GM12878 (cell line): ENCODE results near the gene BHLHE23. TPM values are rescaled to one million over a fixed set of nuclear protein-coding genes. Genes with fewer than 3 reads are reported as not detected.
A peak's percentile ranks its signal among the peaks of the same experiment; 100 is the strongest.

Experiments
- ATAC-seq: fragments of 200-7000 bp; cut with Tn5 transposase; 3 replicates; pipeline ENCODE4 v1.9.1; 2020; ENCODE audit warnings: mild to moderate bottlenecking, moderate library complexity
- BruUV-seq: library from RNA; stranded (reverse); fragments of 400-500 nt; replicated peaks from 2 replicates; lab custom pipeline; 2021; lab: Mats Ljungman, UMichigan
- CTCF ChIA-PET: fragments of 300-600 bp; sonication (Branson Sonifier 250); formaldehyde crosslinking; extraction: SDS; loops from one replicate; lab custom pipeline; 2021; ENCODE audit warnings: inconsistent platforms; lab: Yijun Ruan, JAX
- POLR2A ChIA-PET: fragments of 350-600 bp; formaldehyde crosslinking; extraction: SDS; loops from one replicate; lab custom pipeline; 2021; ENCODE audit warnings: inconsistent platforms; lab: Charles Lee
- RAD21 ChIA-PET: fragments of 300-600 bp; sonication (Branson Sonifier 250); formaldehyde crosslinking; loops from one replicate; lab custom pipeline; 2023; ENCODE audit warnings: antibody characterized with exemption; ENCODE audit not compliant: unreplicated experiment; lab: Charles Lee
- SMC1A ChIA-PET: fragments of 300-600 bp; sonication (Branson Sonifier 250); formaldehyde crosslinking; loops from one replicate; lab custom pipeline; 2023; ENCODE audit not compliant: unreplicated experiment, uncharacterized antibody; lab: Charles Lee
- DNase-seq: peaks from one replicate; pipeline ENCODE4 v3.0.0-alpha.2; 2011; ENCODE audit warnings: low read depth, low spot score
- FAIRE-seq: peaks from 3 replicates; lab custom pipeline; 2011; peaks lifted over from hg19 to GRCh38; lab: Jason Lieb, UNC
- H2AFZ ChIP-seq: 2 replicates; pipeline ENCODE4 v1.6.0; 2011; ENCODE audit warnings: low read depth, low read length, control low read depth; ENCODE audit not compliant: control insufficient read depth
- H3K27ac ChIP-seq: 2 replicates; pipeline ENCODE4 v1.5.1; 2011; ENCODE audit warnings: control low read depth; ENCODE audit not compliant: control insufficient read depth, insufficient read depth
- H3K27me3 ChIP-seq, 2 experiments: replicated peaks in 1 of 2; 2 replicates each; pipeline versions ENCODE4 v1.6.0 to v1.6.1; 2011; ENCODE audit warnings: low read length in 1 of 2; ENCODE audit not compliant: control insufficient read depth in 2 of 2, insufficient read depth in 2 of 2
- H3K36me3 ChIP-seq, 2 experiments: 2 replicates each; pipeline ENCODE4 v1.5.1; 2011; ENCODE audit warnings: low read length in 1 of 2; ENCODE audit not compliant: control insufficient read depth in 2 of 2, insufficient read depth in 2 of 2
- H3K4me1 ChIP-seq: 2 replicates; pipeline ENCODE4 v1.6.1; 2011; ENCODE audit warnings: mild to moderate bottlenecking, low read length, moderate library complexity, mixed read lengths; ENCODE audit not compliant: control insufficient read depth, insufficient read depth
- H3K4me2 ChIP-seq: 2 replicates; pipeline ENCODE4 v1.6.0; 2011; ENCODE audit warnings: control low read depth; ENCODE audit not compliant: control insufficient read depth, insufficient read depth
- H3K4me3 ChIP-seq: fragments of 200-600 bp; sonication (generic); 2 replicates; pipeline ENCODE4 v1.5.1; 2016
- H3K79me2 ChIP-seq: 2 replicates; pipeline ENCODE4 v1.6.0; 2011; ENCODE audit warnings: low read length; ENCODE audit not compliant: control insufficient read depth, insufficient read depth
- H3K9ac ChIP-seq: 2 replicates; pipeline ENCODE4 v1.8.0; 2011; ENCODE audit warnings: low read length, control low read depth, mixed read lengths; ENCODE audit not compliant: control insufficient read depth, insufficient read depth
- H3K9me3 ChIP-seq: replicated peaks from 3 replicates; pipeline ENCODE4 v1.5.1; 2011; ENCODE audit warnings: mild to moderate bottlenecking, low read length; ENCODE audit not compliant: control insufficient read depth, insufficient read depth
- H4K20me1 ChIP-seq: 2 replicates; pipeline ENCODE4 v1.6.0; 2011; ENCODE audit not compliant: control insufficient read depth, insufficient read depth
- CREB1 ChIP-seq: IDR thresholded peaks from 2 replicates; pipeline ENCODE4 v1.6.1; 2012; ENCODE audit warnings: low read depth, mild to moderate bottlenecking, inconsistent platforms
- GABPA ChIP-seq: IDR thresholded peaks from 2 replicates; pipeline ENCODE4 v1.6.1; 2014; ENCODE audit warnings: antibody characterized with exemption, low read depth, mild to moderate bottlenecking, inconsistent platforms
- POLR2A ChIP-seq: IDR thresholded peaks from 2 replicates; pipeline ENCODE4 v1.6.1; 2011; ENCODE audit warnings: low read depth, mild to moderate bottlenecking, low read length
- TCF3 ChIP-seq: IDR thresholded peaks from 2 replicates; pipeline ENCODE4 v1.6.1; 2012; ENCODE audit warnings: low read depth, mild to moderate bottlenecking, low read length, borderline replicate concordance; ENCODE audit not compliant: insufficient read depth
- WGBS: methylation state at CpG from one replicate; pipeline ENCODE4 v1.1.6; 2016; ENCODE audit warnings: low lambda C conversion rate; ENCODE audit not compliant: insufficient replicate concordance, insufficient coverage; ENCODE audit errors: missing lambda C conversion rate; 5-methylcytosine and 5-hydroxymethylcytosine counted together
- in situ Hi-C: fragments of 300-500 bp; cut with MboI; formaldehyde crosslinking; loops from 9 replicates; pipeline ENCODE4 v1.14.3; 2018; ENCODE audit warnings: mixed read lengths
- intact Hi-C: fragments of 100-400 bp; cut with micrococcal nuclease; formaldehyde crosslinking; loops from one replicate; pipeline ENCODE4 v1.14.2; 2022; ENCODE audit not compliant: unreplicated experiment
- polyA plus RNA-seq, 11 experiments: library from polyadenylated mRNA; depleted of rRNA in 4 of 11; unstranded in 6 of 11; stranded (reverse) in 5 of 11; fragments of >200 nt; fragmentation: Nextera tagmentation in 4 of 11; fragmentation: Illumina TruSeq in 1 of 11; extraction: Ambion mirVana in 4 of 11; extraction: Trizol in 1 of 11; gene quantifications; 1 replicate in 1 of 11; 2 replicates in 10 of 11; pipeline versions ENCODE4 v1.2.1 to v1.2.3, GENCODE V29; 2011 to 2016; ENCODE audit warnings: inconsistent platforms in 2 of 11, missing spikeins in 2 of 11, low read depth in 1 of 11
- total RNA-seq, 4 experiments: library from RNA; depleted of rRNA in 3 of 4; stranded (reverse); fragments of >200 nt in 3 of 4; fragmentation: Illumina TruSeq in 1 of 4; extraction: Trizol in 1 of 4; gene quantifications; 2 replicates each; pipeline versions ENCODE4 v1.2.1 to v1.2.3, GENCODE V29; 2013 to 2021
- TF ChIP-seq, protein P1 (sequence below): fragments of 450-650 bp; IDR thresholded peaks from 2 replicates; pipeline ENCODE4 v1.6.1; 2016; ENCODE audit warnings: mild to moderate bottlenecking
- TF ChIP-seq, protein P2 (sequence below): IDR thresholded peaks from 2 replicates; pipeline ENCODE4 v1.6.1; 2011; ENCODE audit warnings: borderline replicate concordance, low read depth, mild to moderate bottlenecking, moderate library complexity, low read length; ENCODE audit not compliant: insufficient read depth, poor library complexity, severe bottlenecking

BHLHE23 gene
- total and polyA plus RNA-seq, 10 of the 15 experiments (the other 5 are each of a cell fraction or from before 2014, with no cell fraction given): 0.28 to 0.33 TPM; not detected in 8

DNA sequence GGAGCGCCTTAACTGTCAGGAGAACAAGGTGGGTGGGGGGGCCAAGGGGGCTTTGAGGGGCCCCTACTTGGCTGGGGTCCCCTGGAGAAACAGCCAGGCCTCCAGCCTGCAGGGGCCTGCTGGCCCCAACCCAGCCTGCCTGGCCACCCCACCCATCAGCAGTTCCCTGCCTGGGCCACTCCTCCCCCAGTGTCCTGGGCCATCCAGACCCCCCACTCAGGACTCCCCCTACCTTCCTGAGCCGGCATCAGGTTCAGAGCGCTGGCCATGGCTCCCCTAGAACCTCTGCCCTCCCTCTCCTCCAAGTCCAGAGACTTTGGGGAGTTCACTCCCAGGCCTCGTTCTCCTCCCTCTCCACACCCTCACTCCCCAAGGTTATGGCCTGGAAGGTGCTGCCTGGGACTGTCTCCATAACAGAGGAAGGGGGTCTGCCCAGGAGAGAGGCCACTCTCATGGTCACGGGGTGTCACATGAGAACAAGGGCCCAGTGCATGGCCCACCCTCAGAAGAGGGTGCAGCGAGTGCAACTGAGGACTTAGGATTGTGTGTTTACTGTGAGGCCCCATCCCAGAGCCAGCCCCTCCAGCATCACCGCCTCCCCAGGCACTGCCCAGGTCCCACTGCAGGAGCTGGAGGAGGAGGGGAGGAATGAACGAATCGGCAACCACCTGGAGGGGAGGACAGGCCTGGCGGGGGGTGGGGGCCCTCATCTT lies 48.2 kb downstream of the BHLHE23 start:
- no peak for ATAC-seq
- in situ Hi-C loops (no loop called here), intact Hi-C loops (no loop called here)
- H3K79me2 ChIP-seq: peaks cover 20% of the 10 kb centered on the region
- H3K4me3 ChIP-seq: no peak overlapping the region
- RAD21 ChIA-PET: no interaction called here
- no peaks in the 10 kb centered on the region for H4K20me1 ChIP-seq
- BruUV-seq: no TSS peak
- no peak for DNase-seq
- POLR2A ChIA-PET: no interaction called here
- SMC1A ChIA-PET: no interaction called here
- H3K27me3 ChIP-seq: no peaks in the 10 kb centered on the region
- H3K27ac ChIP-seq: no peak overlapping the region
- FAIRE-seq: no peak
- H3K36me3 ChIP-seq: peaks cover 11 to 30% of the 10 kb centered on the region in 2 experiments; a peak in 3 of 4 replicates
- peaks cover 10% of the 10 kb centered on the region for H3K4me1 ChIP-seq
- no peak overlapping the region for H3K9ac ChIP-seq
- CTCF ChIA-PET: no interaction called here
- TF ChIP-seq GABPA (no peak), CREB1 (no peak)
- TF ChIP-seq, all 136 proteins: peak for 0
- Histone ChIP-seq H3K9me3 (no peaks in the 10 kb centered on the region), H2AFZ (no peak overlapping the region), H3K4me2 (no peak overlapping the region)
- 81% methylated on average over 9 of the region's 10 CpGs for WGBS

DNA sequence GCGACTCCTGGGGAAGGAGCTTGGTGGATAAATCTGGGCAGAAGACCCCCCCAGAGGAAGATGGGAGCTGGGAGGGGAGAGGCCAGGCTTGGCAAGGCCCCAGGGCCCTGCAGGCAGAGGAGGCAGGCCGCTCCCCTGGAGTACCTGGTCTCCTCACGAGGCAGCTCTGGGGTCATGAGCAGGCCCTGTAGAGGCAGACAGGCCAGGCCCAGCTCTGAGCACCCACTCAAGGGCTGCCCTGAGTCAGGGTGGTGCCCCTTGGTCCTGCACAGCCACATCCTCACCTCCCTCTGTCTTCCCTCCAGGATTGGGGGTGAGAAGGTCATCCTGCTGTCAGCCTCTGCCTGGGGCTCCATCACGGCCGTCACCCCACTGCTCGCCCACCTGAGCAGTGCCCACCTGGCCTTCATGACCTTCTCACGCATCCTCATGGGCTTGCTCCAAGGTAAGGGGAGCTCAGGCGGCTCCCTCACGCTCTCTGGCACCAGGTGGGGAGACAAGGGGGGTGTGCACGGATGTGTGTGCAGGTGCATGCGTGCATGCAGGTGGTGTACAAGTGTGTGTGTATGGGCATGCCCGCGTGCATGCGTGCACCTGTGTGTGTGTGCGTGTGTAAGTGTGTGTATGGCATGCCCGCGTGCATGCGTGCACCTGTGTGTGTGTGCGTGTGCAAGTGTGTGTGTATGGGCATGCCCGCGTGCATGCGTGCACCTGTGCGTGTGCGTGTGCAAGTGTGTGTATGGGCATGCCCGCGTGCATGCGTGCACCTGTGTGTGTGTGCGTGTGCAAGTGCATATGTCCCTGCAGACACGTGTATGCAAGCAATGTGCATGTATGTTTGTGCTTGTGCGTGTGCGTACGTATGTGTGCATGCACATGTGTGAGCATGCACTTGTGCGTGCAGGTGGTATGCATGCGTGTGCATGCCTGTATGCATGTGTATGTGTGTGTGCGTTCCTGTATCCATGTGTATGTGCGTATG lies 49.3 kb downstream of the BHLHE23 start:
- Histone ChIP-seq H3K4me1 (peaks cover 12% of the 10 kb centered on the region), H3K9ac (no peak overlapping the region), H2AFZ (no peak overlapping the region), H3K9me3 (no peaks in the 10 kb centered on the region), H3K79me2 (peaks cover 30% of the 10 kb centered on the region), H3K4me3 (no peak overlapping the region), H3K36me3 (peaks cover 11 to 26% of the 10 kb centered on the region in 2 experiments; a peak in 3 of 4 replicates), H3K27me3 (no peaks in the 10 kb centered on the region), H4K20me1 (no peaks in the 10 kb centered on the region), H3K27ac (no peak overlapping the region), H3K4me2 (no peak overlapping the region)
- ChIA-PET RAD21 (no interaction called here), POLR2A (no interaction called here), CTCF (interaction anchor here (1.1 kb wide), 1 partner anchor 22 kb away, joined by 3 read pairs; no protein-coding TSS in a partner anchor), SMC1A (no interaction called here)
- ATAC-seq (no peak), DNase-seq (no peak), FAIRE-seq (no peak)
- no TSS peak for BruUV-seq
- WGBS: 95% methylated on average over 36 of the region's 36 CpGs
- intact Hi-C loops (no loop called here), in situ Hi-C loops (no loop called here)
- TF ChIP-seq, protein P1, sequence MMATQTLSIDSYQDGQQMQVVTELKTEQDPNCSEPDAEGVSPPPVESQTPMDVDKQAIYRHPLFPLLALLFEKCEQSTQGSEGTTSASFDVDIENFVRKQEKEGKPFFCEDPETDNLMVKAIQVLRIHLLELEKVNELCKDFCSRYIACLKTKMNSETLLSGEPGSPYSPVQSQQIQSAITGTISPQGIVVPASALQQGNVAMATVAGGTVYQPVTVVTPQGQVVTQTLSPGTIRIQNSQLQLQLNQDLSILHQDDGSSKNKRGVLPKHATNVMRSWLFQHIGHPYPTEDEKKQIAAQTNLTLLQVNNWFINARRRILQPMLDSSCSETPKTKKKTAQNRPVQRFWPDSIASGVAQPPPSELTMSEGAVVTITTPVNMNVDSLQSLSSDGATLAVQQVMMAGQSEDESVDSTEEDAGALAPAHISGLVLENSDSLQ: no peak
- TF ChIP-seq, protein P2, sequence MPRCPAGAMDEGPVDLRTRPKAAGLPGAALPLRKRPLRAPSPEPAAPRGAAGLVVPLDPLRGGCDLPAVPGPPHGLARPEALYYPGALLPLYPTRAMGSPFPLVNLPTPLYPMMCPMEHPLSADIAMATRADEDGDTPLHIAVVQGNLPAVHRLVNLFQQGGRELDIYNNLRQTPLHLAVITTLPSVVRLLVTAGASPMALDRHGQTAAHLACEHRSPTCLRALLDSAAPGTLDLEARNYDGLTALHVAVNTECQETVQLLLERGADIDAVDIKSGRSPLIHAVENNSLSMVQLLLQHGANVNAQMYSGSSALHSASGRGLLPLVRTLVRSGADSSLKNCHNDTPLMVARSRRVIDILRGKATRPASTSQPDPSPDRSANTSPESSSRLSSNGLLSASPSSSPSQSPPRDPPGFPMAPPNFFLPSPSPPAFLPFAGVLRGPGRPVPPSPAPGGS: peak; percentile 33
- peak; percentile 57 for TF ChIP-seq POLR2A
- 0 out of 2 replicates have a peak, but pooled peaks have one; percentile 49 for TF ChIP-seq TCF3
